Colonic mucosa (tissue), 4 donors: ENCODE results near the gene PER2. TPM values are rescaled to one million over a fixed set of nuclear protein-coding genes. Genes with fewer than 3 reads are reported as not detected.
A peak's percentile ranks its signal among the peaks of the same experiment; 100 is the strongest.

Experiments
- DNase-seq: peaks from one replicate; pipeline ENCODE4 v3.0.0-alpha.2; 2020
- H3K27ac ChIP-seq: fragments of 200-600 bp; one replicate; pipeline ENCODE4 v1.8.0; 2021
- H3K27me3 ChIP-seq: fragments of 200-600 bp; one replicate; pipeline ENCODE4 v1.8.0; 2021
- H3K36me3 ChIP-seq: fragments of 200-600 bp; one replicate; pipeline ENCODE4 v1.8.0; 2021
- H3K4me1 ChIP-seq: fragments of 200-600 bp; one replicate; pipeline ENCODE4 v1.8.0; 2021; ENCODE audit warnings: mild to moderate bottlenecking
- H3K4me3 ChIP-seq: fragments of 200-600 bp; one replicate; pipeline ENCODE4 v1.8.0; 2021
- H3K9ac ChIP-seq, 2 donors: one replicate each; pipeline ENCODE4 v1.7.0; 2013; ENCODE audit warnings: control low read depth in 2 of 2, low read depth in 2 of 2, low read length in 2 of 2
- H3K9me3 ChIP-seq: fragments of 200-600 bp; one replicate; pipeline ENCODE4 v1.8.0; 2021
- CTCF ChIP-seq: fragments of 200-600 bp; IDR thresholded peaks from one replicate; pipeline ENCODE4 v1.8.0; 2022; ENCODE audit warnings: antibody characterized with exemption, mild to moderate bottlenecking
- intact Hi-C: fragments of 100-400 bp; cut with DNase I; formaldehyde crosslinking; loops from one replicate; pipeline ENCODE4 v1.14.1; 2022
- total RNA-seq, 2 donors: library from RNA; stranded (reverse); fragmentation: NEBNext Ultra II Directional in 1 of 2; extraction: Animal tissue kit (Norgen Biotek cat#: 25700) in 1 of 2; gene quantifications; one replicate each; pipeline ENCODE4 v1.2.1, GENCODE V29; 2021
- donor health status: healthy.
- donor health status: DM: no; HTN: no; CAD: no.
- donor health status: DM: no; HTN: no; CAD: no.

Gene PER2
- total RNA-seq, 2 donors from 2014 or later = 22.1 to 29.2 TPM

GRCh38 chr2:238240757-238241711, 47.4 kb downstream of the PER2 start:
- Histone ChIP-seq H3K9ac (no peak overlapping the region), H3K4me1 (peaks cover 15% of the 10 kb centered on the region), H3K27me3 (peaks cover 3% of the 10 kb centered on the region), H3K27ac (no peak overlapping the region), H3K4me3 (peak overlapping the region; percentile 74), H3K9me3 (no peaks in the 10 kb centered on the region), H3K36me3 (no peaks in the 10 kb centered on the region)
- no peak for TF ChIP-seq CTCF
- peak; percentile 77 for DNase-seq
- intact Hi-C loops = no loop called here

- Histone ChIP-seq H3K36me3 (no peaks in the 10 kb centered on the region), H3K4me3 (peak within 1 kb of the TSS; percentile 74), H3K27me3 (peaks cover 3% of the 10 kb centered on the region), H3K27ac (peak within 1 kb of the TSS; percentile 47), H3K9ac (peak within 1 kb of the TSS; percentile 46 to 83), H3K9me3 (no peaks in the 10 kb centered on the region), H3K4me1 (peaks cover 15% of the 10 kb centered on the region)
- peak; percentile 90 for DNase-seq
- intact Hi-C loops = no loop called here
- TF ChIP-seq CTCF = no peak
Observed at GRCh38 chr2:238239863-238240756, 48.3 kb downstream of the PER2 start, which contains the start of gene HES6. HES6 (minus strand) TSS chr2:238240038; CDS start chr2:238239905, 133 bp downstream.

GRCh38 chr2:238239543-238239862, 48.9 kb downstream of the PER2 start:
- no peak for TF ChIP-seq CTCF
- DNase-seq = no peak
- peaks cover 3% of the 10 kb centered on the region for H3K27me3 ChIP-seq
- peaks cover 15% of the 10 kb centered on the region for H3K4me1 ChIP-seq
- no peaks in the 10 kb centered on the region for H3K36me3 ChIP-seq
- H3K9me3 ChIP-seq = no peaks in the 10 kb centered on the region
- peak overlapping the region; percentile 74 for H3K4me3 ChIP-seq
- no peak overlapping the region for H3K27ac ChIP-seq
- intact Hi-C loops = no loop called here
- peak overlapping the region in 1 of 2 donors; percentile 83 for H3K9ac ChIP-seq

- H3K27ac ChIP-seq = no peak overlapping the region
- H3K4me3 ChIP-seq = peak overlapping the region; percentile 74
- DNase-seq = no peak
- H3K9ac ChIP-seq = no peak overlapping the region
- intact Hi-C loops = no loop called here
- no peak for TF ChIP-seq CTCF
- no peaks in the 10 kb centered on the region for H3K9me3 ChIP-seq
- peaks cover 15% of the 10 kb centered on the region for H3K4me1 ChIP-seq
- peaks cover 3% of the 10 kb centered on the region for H3K27me3 ChIP-seq
- H3K36me3 ChIP-seq = no peaks in the 10 kb centered on the region
Observed at GRCh38 chr2:238238766-238239542, 49.5 kb downstream of the PER2 start.

GRCh38 chr2:238238311-238238765, 50.1 kb downstream of the PER2 start:
- DNase-seq = no peak
- H3K27me3 ChIP-seq = peaks cover 3% of the 10 kb centered on the region
- intact Hi-C loops = no loop called here
- peaks cover 13% of the 10 kb centered on the region for H3K4me1 ChIP-seq
- no peaks in the 10 kb centered on the region for H3K36me3 ChIP-seq
- no peak overlapping the region for H3K4me3 ChIP-seq
- H3K9ac ChIP-seq = no peak overlapping the region
- no peak overlapping the region for H3K27ac ChIP-seq
- no peaks in the 10 kb centered on the region for H3K9me3 ChIP-seq
- TF ChIP-seq CTCF = no peak
